Lower leg skin (tissue), 3 donors: ENCODE data around the gene AGBL5.

ENCODE experiments used
- CTCF ChIP-seq, 3 donors: fragments of 450-650 bp; IDR thresholded peaks; one replicate each; pipeline ENCODE4 v1.5.1; 2016; ENCODE audit warnings: antibody characterized with exemption in 3 of 3, mild to moderate bottlenecking in 3 of 3, moderate library complexity in 2 of 3
- POLR2A ChIP-seq, 2 donors: fragments of 450-650 bp; IDR thresholded peaks; one replicate each; pipeline ENCODE4 v1.6.1; 2016 to 2017; ENCODE audit warnings: antibody characterized with exemption in 2 of 2, mild to moderate bottlenecking in 1 of 2, moderate library complexity in 1 of 2

- TF ChIP-seq CTCF (IDR thresholded peaks at IDR 0.05) (no peak), POLR2A (IDR thresholded peaks at IDR 0.05) (no peak)
These were observed 41.4 kb downstream of the AGBL5 start for GRCh38 chr2:27092696-27093429.
